ENCODE results near the gene LDLRAD3. TPM values are rescaled to one million over a fixed set of nuclear protein-coding genes. Genes with fewer than 3 reads are reported as not detected.

LDLRAD3 gene
- total RNA-seq, 1 experiment from 2014 or later, result 19.0 TPM

GRCh38 chr11:35978183-35978582 is 34.3 kb downstream of the LDLRAD3 start:
- no peaks in the 10 kb centered on the region for H3K9me2 ChIP-seq (ENCODE audit: insufficient read depth)
- H4K20me1 ChIP-seq (ENCODE audit: insufficient read depth), result no peaks in the 10 kb centered on the region
- H3K27me3 ChIP-seq (ENCODE audit: insufficient read depth, low read length), result no peaks in the 10 kb centered on the region
- BruUV-seq (replicated peaks), result no TSS peak
- no peak overlapping the region for H3K27ac ChIP-seq (ENCODE audit: low read depth, low read length)
- 0 out of 4 replicates have a peak, but pooled peaks cover 0 to 3% of the 10 kb centered on the region in 2 experiments for H3K9me3 ChIP-seq (ENCODE audit: control insufficient read depth in 1 of 2, insufficient read depth in 1 of 2, low read depth in 1 of 2, low read length in 2 of 2)
- H3K79me2 ChIP-seq (ENCODE audit: insufficient read depth, low read length), result peaks cover 69% of the 10 kb centered on the region
- ChIA-PET CTCF (interaction anchor here (1.2 kb wide), 1 partner anchor 156 kb away, joined by 6 read pairs; no protein-coding TSS in a partner anchor), POLR2A (no interaction called here), RAD21 (ENCODE audit: low non-redundant PET in 1 of 2, low total read pairs in 2 of 2, uncharacterized antibody in 2 of 2, unreplicated experiment in 2 of 2) (no interaction called here)
- intact Hi-C loops (cut with micrococcal nuclease), result no loop called here
- no peak overlapping the region for H3K4me2 ChIP-seq (ENCODE audit: low read length)
- no peak for ATAC-seq
- DNase-seq (ENCODE audit: low read depth, low spot score), result no peak
- no peak overlapping the region for H3K9ac ChIP-seq (ENCODE audit: low read length)
- no peaks in the 10 kb centered on the region for H3K36me3 ChIP-seq (ENCODE audit: control insufficient read depth in 1 of 2, insufficient read depth in 2 of 2, low read length in 2 of 2)
- TF ChIP-seq EZH2 (IDR thresholded peaks at IDR 0.05), result no peak
- no peak for TF ChIP-seq EZH2phosphoT487 (IDR thresholded peaks at IDR 0.05; ENCODE audit: borderline replicate concordance)
- no peak for TF ChIP-seq SIN3A (IDR thresholded peaks at IDR 0.05; ENCODE audit: low read depth)
- TF ChIP-seq ZFX (IDR thresholded peaks at IDR 0.05), result no peak
- TF ChIP-seq POLR2A (IDR thresholded peaks at IDR 0.05; ENCODE audit: borderline replicate concordance, extremely low read depth, insufficient read depth, insufficient read length), result no peak
- no peak overlapping the region for H3K4me3 ChIP-seq (replicated peaks in 1 of 2; ENCODE audit: low read depth in 1 of 2, low read length in 2 of 2)
- no peak overlapping the region for H2AFZ ChIP-seq (ENCODE audit: low read depth, low read length, poor library complexity, severe bottlenecking)
- no peaks in the 10 kb centered on the region for H3K4me1 ChIP-seq (ENCODE audit: control insufficient read depth in 1 of 2, insufficient read depth in 2 of 2, low read length in 2 of 2)

GRCh38 chr11:35978891-35979290 is 35.0 kb downstream of the LDLRAD3 start:
- BruUV-seq (replicated peaks), result no TSS peak
- intact Hi-C loops (cut with micrococcal nuclease), result no loop called here
- H2AFZ ChIP-seq (ENCODE audit: low read depth, low read length, poor library complexity, severe bottlenecking), result no peak overlapping the region
- H3K9ac ChIP-seq (ENCODE audit: low read length), result no peak overlapping the region
- H3K36me3 ChIP-seq (ENCODE audit: control insufficient read depth in 1 of 2, insufficient read depth in 2 of 2, low read length in 2 of 2), result no peaks in the 10 kb centered on the region
- no peaks in the 10 kb centered on the region for H4K20me1 ChIP-seq (ENCODE audit: insufficient read depth)
- H3K4me1 ChIP-seq (ENCODE audit: control insufficient read depth in 1 of 2, insufficient read depth in 2 of 2, low read length in 2 of 2), result no peaks in the 10 kb centered on the region
- peaks cover 62% of the 10 kb centered on the region for H3K79me2 ChIP-seq (ENCODE audit: insufficient read depth, low read length)
- ATAC-seq (no peak), DNase-seq (ENCODE audit: low read depth, low spot score) (no peak)
- no peaks in the 10 kb centered on the region for H3K9me2 ChIP-seq (ENCODE audit: insufficient read depth)
- H3K4me3 ChIP-seq (replicated peaks in 1 of 2; ENCODE audit: low read depth in 1 of 2, low read length in 2 of 2), result no peak overlapping the region
- H3K27me3 ChIP-seq (ENCODE audit: insufficient read depth, low read length), result no peaks in the 10 kb centered on the region
- ChIA-PET POLR2A (no interaction called here), RAD21 (ENCODE audit: low non-redundant PET in 1 of 2, low total read pairs in 2 of 2, uncharacterized antibody in 2 of 2, unreplicated experiment in 2 of 2) (no interaction called here), CTCF (interaction anchor here (1.2 kb wide), 1 partner anchor 157 kb away, joined by 6 read pairs; no protein-coding TSS in a partner anchor)
- 0 out of 4 replicates have a peak, but pooled peaks cover 0 to 3% of the 10 kb centered on the region in 2 experiments for H3K9me3 ChIP-seq (ENCODE audit: control insufficient read depth in 1 of 2, insufficient read depth in 1 of 2, low read depth in 1 of 2, low read length in 2 of 2)
- H3K4me2 ChIP-seq (ENCODE audit: low read length), result no peak overlapping the region
- no peak overlapping the region for H3K27ac ChIP-seq (ENCODE audit: low read depth, low read length)
- TF ChIP-seq MAX (IDR thresholded peaks at IDR 0.05) (no peak), EZH2 (IDR thresholded peaks at IDR 0.05) (no peak), ATF3 (IDR thresholded peaks at IDR 0.05) (no peak), ZBTB33 (IDR thresholded peaks at IDR 0.05; ENCODE audit: extremely low read depth, insufficient replicate concordance, low read length) (no peak), CTCF (IDR thresholded peaks at IDR 0.05 in 2 of 3, conservative IDR thresholded peaks at IDR 0.05 in 1 of 3; ENCODE audit: borderline replicate concordance in 1 of 3, insufficient read depth in 1 of 3, low read depth in 2 of 3, low read length in 2 of 3) (no peak), REST (IDR thresholded peaks at IDR 0.05; ENCODE audit: low read depth) (no peak), JUND (IDR thresholded peaks at IDR 0.05) (no peak), SP1 (IDR thresholded peaks at IDR 0.05; ENCODE audit: low read depth) (no peak), SIN3A (IDR thresholded peaks at IDR 0.05; ENCODE audit: low read depth) (no peak), CBX3 (IDR thresholded peaks at IDR 0.05; ENCODE audit: low read depth) (no peak)
